Mesenchymal stem cell (in vitro differentiated cells and primary cell): Measurements from ENCODE around the gene CALR.

Experiments
- DNase-seq: peaks from one replicate; pipeline ENCODE4 v3.0.0-alpha.2; 2013
- H2AFZ ChIP-seq: one replicate; pipeline ENCODE4 v1.6.1; 2013; ENCODE audit warnings: low read depth, mild to moderate bottlenecking, control low read depth, inconsistent platforms, low read length, moderate library complexity
- H2AK5ac ChIP-seq: 2 replicates; pipeline ENCODE4 v1.6.1; 2013; ENCODE audit warnings: low read length, moderate library complexity, mild to moderate bottlenecking, inconsistent platforms; ENCODE audit not compliant: severe bottlenecking
- H2BK120ac ChIP-seq: one replicate; pipeline ENCODE4 v1.6.1; 2013; ENCODE audit warnings: low read depth, mild to moderate bottlenecking, inconsistent platforms, low read length, moderate library complexity
- H2BK12ac ChIP-seq, 2 experiments: one replicate each; pipeline ENCODE4 v1.6.1; 2013; ENCODE audit warnings: inconsistent platforms in 2 of 2, low read length in 2 of 2, mild to moderate bottlenecking in 2 of 2, moderate library complexity in 2 of 2, control low read depth in 1 of 2
- H2BK15ac ChIP-seq: one replicate; pipeline ENCODE4 v1.6.1; 2013; ENCODE audit warnings: mild to moderate bottlenecking, low read depth, inconsistent platforms; ENCODE audit not compliant: poor library complexity, severe bottlenecking
- H2BK5ac ChIP-seq: 2 replicates; pipeline ENCODE4 v1.6.1; 2013; ENCODE audit warnings: low read depth, mild to moderate bottlenecking, low read length, control low read depth, inconsistent platforms; ENCODE audit not compliant: poor library complexity, severe bottlenecking
- H3K14ac ChIP-seq, 2 experiments: one replicate each; pipeline ENCODE4 v1.6.1; 2013; ENCODE audit warnings: inconsistent platforms in 2 of 2, low read length in 2 of 2, control low read depth in 1 of 2, mild to moderate bottlenecking in 1 of 2, moderate library complexity in 1 of 2
- H3K18ac ChIP-seq, 2 experiments: one replicate each; pipeline ENCODE4 v1.6.1; 2013; ENCODE audit warnings: inconsistent platforms in 2 of 2, low read length in 2 of 2, control low read depth in 1 of 2, low read depth in 1 of 2, mild to moderate bottlenecking in 1 of 2
- H3K23ac ChIP-seq, 2 experiments: one replicate each; pipeline ENCODE4 v1.6.1; 2013; ENCODE audit warnings: inconsistent platforms in 2 of 2, low read length in 2 of 2, mild to moderate bottlenecking in 2 of 2, moderate library complexity in 2 of 2, control low read depth in 1 of 2
- H3K27ac ChIP-seq: 2 replicates; pipeline ENCODE4 v1.5.1; 2013; ENCODE audit warnings: mild to moderate bottlenecking, moderate library complexity, low read length, control low read depth, inconsistent platforms; ENCODE audit not compliant: poor library complexity, severe bottlenecking
- H3K27me3 ChIP-seq, 2 experiments: 2 replicates each; pipeline versions ENCODE4 v1.6.1 to v1.7.0; 2013; ENCODE audit warnings: low read length in 2 of 2, mild to moderate bottlenecking in 2 of 2, moderate library complexity in 2 of 2, control low read depth in 1 of 2, inconsistent platforms in 1 of 2; ENCODE audit not compliant: control insufficient read depth in 1 of 2, insufficient read depth in 1 of 2
- H3K36me3 ChIP-seq, 2 experiments: 2 replicates each; pipeline versions ENCODE4 v1.6.1 to v1.7.0; 2013; ENCODE audit warnings: low read length in 2 of 2, control low read depth in 1 of 2, inconsistent platforms in 1 of 2, low read depth in 1 of 2, mild to moderate bottlenecking in 1 of 2; ENCODE audit not compliant: insufficient read depth in 2 of 2, control insufficient read depth in 1 of 2
- H3K4ac ChIP-seq, 2 experiments: one replicate each; pipeline ENCODE4 v1.6.1; 2013; ENCODE audit warnings: inconsistent platforms in 2 of 2, low read length in 2 of 2, mild to moderate bottlenecking in 2 of 2, moderate library complexity in 2 of 2, control low read depth in 1 of 2, low read depth in 1 of 2
- H3K4me1 ChIP-seq: 2 replicates; pipeline ENCODE4 v1.6.1; 2013; ENCODE audit warnings: low read depth, low read length, control low read depth; ENCODE audit not compliant: control insufficient read depth, insufficient read depth
- H3K4me2 ChIP-seq: 2 replicates; pipeline ENCODE4 v1.6.1; 2013; ENCODE audit warnings: low read length, mild to moderate bottlenecking, inconsistent platforms; ENCODE audit not compliant: poor library complexity, severe bottlenecking
- H3K4me3 ChIP-seq, 2 experiments: 2 replicates each; pipeline versions ENCODE4 v1.5.1 to v1.7.0; 2013; ENCODE audit warnings: low read length in 2 of 2, mild to moderate bottlenecking in 2 of 2, control low read depth in 1 of 2, low read depth in 1 of 2; ENCODE audit not compliant: insufficient read depth in 1 of 2
- H3K79me1 ChIP-seq: replicated peaks from 2 replicates; pipeline ENCODE4 v1.6.1; 2013; ENCODE audit warnings: mild to moderate bottlenecking, control low read depth, low read length, inconsistent platforms; ENCODE audit not compliant: poor library complexity, severe bottlenecking
- H3K9ac ChIP-seq: 2 replicates; pipeline ENCODE4 v1.7.0; 2013; ENCODE audit warnings: mild to moderate bottlenecking, low read length, moderate library complexity
- H3K9me3 ChIP-seq: 2 replicates; pipeline ENCODE4 v1.7.0; 2013; ENCODE audit warnings: mild to moderate bottlenecking, low read length; ENCODE audit not compliant: control insufficient read depth
- H4K8ac ChIP-seq: one replicate; pipeline ENCODE4 v1.6.1; 2013; ENCODE audit warnings: inconsistent platforms, mild to moderate bottlenecking, low read length, moderate library complexity
- H4K91ac ChIP-seq: one replicate; pipeline ENCODE4 v1.6.1; 2013; ENCODE audit warnings: mild to moderate bottlenecking, low read length, inconsistent platforms
- WGBS: methylation state at CpG from one replicate; pipeline ENCODE4 v1.1.7; 2013; ENCODE audit warnings: mixed read lengths; 5-methylcytosine and 5-hydroxymethylcytosine counted together

Gene CALR

DNA sequence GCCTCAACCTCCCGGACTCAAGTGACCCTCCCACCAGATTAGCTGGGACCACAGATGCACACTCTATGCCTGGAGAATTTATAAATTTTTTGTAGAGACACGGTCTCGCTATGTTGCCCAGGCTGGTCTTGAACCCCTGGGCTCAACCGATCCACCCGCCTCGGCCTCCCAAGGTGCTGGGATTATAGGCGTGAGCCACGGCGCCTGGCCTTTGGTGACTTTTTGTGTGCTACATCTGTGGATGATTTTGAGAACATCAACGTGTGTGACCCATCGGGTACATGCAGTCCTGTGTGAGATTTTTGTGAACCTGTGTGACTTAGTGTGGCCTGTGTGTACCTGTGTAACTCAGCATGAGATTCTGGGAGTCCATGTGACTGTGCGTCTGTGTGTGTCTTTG, 48.3 kb downstream of the CALR start:
- Histone ChIP-seq H3K9ac (no peak overlapping the region), H4K8ac (no peak overlapping the region)
- 95% methylated on average over 12 of the region's 12 CpGs for WGBS

DNA sequence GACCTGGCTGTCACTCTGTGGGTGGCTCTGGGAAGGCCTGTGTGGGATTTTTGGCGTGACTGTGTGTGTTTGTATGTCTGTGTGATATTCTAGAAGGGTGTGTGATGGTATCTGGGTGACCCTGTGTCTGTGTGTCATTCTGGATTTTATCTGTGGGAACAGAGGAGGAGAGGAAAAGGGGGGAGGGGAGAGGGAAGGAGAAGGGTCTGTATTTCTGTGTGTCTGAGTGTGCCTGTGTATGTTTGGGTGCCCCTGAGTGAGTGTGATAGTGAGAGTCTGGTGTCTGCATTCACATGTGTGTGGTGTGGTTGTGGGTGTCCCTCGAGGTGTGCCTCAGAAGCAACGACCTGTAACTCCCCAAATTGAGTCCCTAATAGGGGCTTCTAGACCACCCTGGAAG, 48.8 kb downstream of the CALR start:
- Histone ChIP-seq H3K9me3 (no peaks in the 10 kb centered on the region), H3K27me3 (peaks cover 0 to 72% of the 10 kb centered on the region in 2 experiments), H2BK120ac (no peak overlapping the region), H2AK5ac (no peak overlapping the region), H3K23ac (no peak overlapping the region), H3K27ac (no peak overlapping the region), H3K14ac (no peak overlapping the region), H3K79me1 (no peaks in the 10 kb centered on the region), H2BK12ac (no peak overlapping the region), H3K18ac (no peak overlapping the region), H3K9ac (no peak overlapping the region), H2AFZ (no peak overlapping the region), H3K4me3 (no peak overlapping the region), H2BK15ac (no peak overlapping the region), H2BK5ac (no peak overlapping the region), H3K4ac (no peak overlapping the region), H3K36me3 (no peaks in the 10 kb centered on the region), H4K91ac (no peak overlapping the region), H3K4me1 (peaks cover 10% of the 10 kb centered on the region), H4K8ac (no peak overlapping the region), H3K4me2 (no peak overlapping the region)
- DNase-seq: no peak
- WGBS: 51% methylated on average over 2 of the region's 3 CpGs

More for the DNA sequence above, 48.3 kb downstream of the CALR start:
- Histone ChIP-seq H3K27me3 (peaks cover 0 to 73% of the 10 kb centered on the region in 2 experiments), H3K4me3 (no peak overlapping the region), H3K18ac (no peak overlapping the region), H2BK15ac (no peak overlapping the region), H3K4ac (no peak overlapping the region), H3K4me2 (no peak overlapping the region), H3K4me1 (peaks cover 10% of the 10 kb centered on the region), H3K27ac (no peak overlapping the region), H3K36me3 (no peaks in the 10 kb centered on the region), H3K9me3 (no peaks in the 10 kb centered on the region), H3K23ac (no peak overlapping the region), H3K14ac (no peak overlapping the region), H2BK120ac (no peak overlapping the region), H2BK12ac (no peak overlapping the region), H2AK5ac (no peak overlapping the region), H2AFZ (no peak overlapping the region), H2BK5ac (no peak overlapping the region), H3K79me1 (no peaks in the 10 kb centered on the region), H4K91ac (no peak overlapping the region)
- no peak for DNase-seq

DNA sequence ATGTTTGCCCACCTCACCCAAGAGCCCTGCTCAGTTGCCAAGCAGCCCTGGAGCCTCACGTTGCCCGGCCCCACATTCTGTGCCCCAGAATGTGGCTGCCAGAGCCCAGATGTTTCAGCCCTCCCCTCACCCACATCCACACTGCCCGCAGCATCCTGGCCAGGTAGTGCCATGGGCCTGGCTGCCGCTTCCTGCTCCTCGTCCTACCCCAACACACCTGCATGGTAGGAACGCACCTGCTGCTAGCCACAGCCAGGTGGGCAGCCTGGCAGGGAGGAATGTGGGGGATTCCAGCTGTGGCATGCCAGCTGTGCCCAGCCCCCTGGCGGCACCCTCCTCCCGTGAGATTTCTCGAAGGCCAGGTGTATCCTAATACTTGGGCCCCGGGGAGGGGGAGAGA, 49.4 kb downstream of the CALR start:
- H2BK5ac ChIP-seq: no peak overlapping the region
- H3K27ac ChIP-seq: no peak overlapping the region
- peaks cover 0 to 66% of the 10 kb centered on the region in 2 experiments for H3K27me3 ChIP-seq
- H3K79me1 ChIP-seq: no peaks in the 10 kb centered on the region
- DNase-seq: no peak
- peaks cover 10% of the 10 kb centered on the region for H3K4me1 ChIP-seq
- H4K8ac ChIP-seq: no peak overlapping the region
- H3K23ac ChIP-seq: no peak overlapping the region
- no peak overlapping the region for H3K14ac ChIP-seq
- no peaks in the 10 kb centered on the region for H3K36me3 ChIP-seq
- WGBS: 77% methylated on average over 9 of the region's 10 CpGs
- no peak overlapping the region for H3K4ac ChIP-seq
- H2BK120ac ChIP-seq: no peak overlapping the region
- no peak overlapping the region for H2BK12ac ChIP-seq
- H2AK5ac ChIP-seq: no peak overlapping the region
- no peak overlapping the region for H2AFZ ChIP-seq
- no peaks in the 10 kb centered on the region for H3K9me3 ChIP-seq
- H3K18ac ChIP-seq: no peak overlapping the region
- no peak overlapping the region for H3K4me2 ChIP-seq
- H3K4me3 ChIP-seq: no peak overlapping the region
- peak overlapping the region; percentile 54 for H4K91ac ChIP-seq
- no peak overlapping the region for H3K9ac ChIP-seq
- H2BK15ac ChIP-seq: no peak overlapping the region

DNA sequence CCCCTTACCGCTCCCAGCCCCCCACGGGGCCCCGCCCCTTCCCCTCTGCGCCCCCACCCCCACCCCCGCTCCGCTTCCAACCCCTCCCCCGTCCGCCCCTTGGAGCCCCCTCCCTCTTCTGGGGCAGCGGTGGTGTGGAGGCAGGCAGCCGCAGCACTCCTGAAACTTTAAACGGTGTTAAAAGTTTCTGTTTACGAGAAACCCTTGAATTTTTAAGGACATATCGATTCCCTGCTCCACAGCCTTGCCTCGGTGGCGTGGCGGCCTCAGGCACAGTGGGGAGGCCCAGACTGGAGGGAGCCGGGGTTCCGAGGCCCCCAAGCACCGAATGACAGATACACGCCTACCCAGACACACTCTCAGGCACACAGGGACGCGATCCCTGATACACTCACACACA, 52.0 kb downstream of the CALR start:
- Histone ChIP-seq H3K27ac (no peak overlapping the region), H3K9ac (no peak overlapping the region), H4K91ac (peak overlapping the region; percentile 53), H3K4me3 (no peak overlapping the region), H2AK5ac (no peak overlapping the region), H2BK5ac (no peak overlapping the region), H3K79me1 (no peaks in the 10 kb centered on the region), H4K8ac (no peak overlapping the region), H2BK120ac (no peak overlapping the region), H3K4me1 (peaks cover 11% of the 10 kb centered on the region), H3K27me3 (peaks cover 0 to 57% of the 10 kb centered on the region in 2 experiments), H3K23ac (no peak overlapping the region), H3K18ac (peak overlapping the region in 1 of 2 experiments; percentile 18), H2BK15ac (no peak overlapping the region), H3K9me3 (no peaks in the 10 kb centered on the region), H2BK12ac (no peak overlapping the region), H3K4me2 (no peak overlapping the region), H3K36me3 (no peaks in the 10 kb centered on the region), H2AFZ (no peak overlapping the region), H3K4ac (no peak overlapping the region), H3K14ac (no peak overlapping the region)
- 34% methylated on average over 18 of the region's 22 CpGs for WGBS
- DNase-seq: no peak
